Type B pancreatic cell (in vitro differentiated cells): Measurements from ENCODE around the gene NAA15. TPM values are rescaled to one million over a fixed set of nuclear protein-coding genes. Genes with fewer than 3 reads are reported as not detected.
A peak's percentile ranks its signal among the peaks of the same experiment; 100 is the strongest.
"Not testable (repeated sequence)": the region's sequence is repeated elsewhere in the genome, so short reads cannot be mapped to it uniquely, and the experiment has no call there.

ENCODE experiments used
- DNase-seq: peaks from one replicate; pipeline ENCODE4 v3.0.0; 2021; ENCODE audit warnings: mixed read lengths; ENCODE audit not compliant: unreplicated experiment; ENCODE audit errors: extremely low spot score
- H3K27ac Mint-ChIP-seq: 2 replicates; pipeline ENCODE4 v1.8.0; 2021; ENCODE audit warnings: mild to moderate bottlenecking, mixed read lengths
- H3K27me3 Mint-ChIP-seq: 2 replicates; pipeline ENCODE4 v1.8.0; 2021; ENCODE audit warnings: mixed read lengths
- H3K36me3 Mint-ChIP-seq: 2 replicates; pipeline ENCODE4 v1.8.0; 2021; ENCODE audit warnings: mixed read lengths
- H3K4me1 Mint-ChIP-seq: one replicate; pipeline ENCODE4 v1.8.0; 2021; ENCODE audit warnings: mixed read lengths; ENCODE audit not compliant: unreplicated experiment
- H3K4me3 Mint-ChIP-seq: 2 replicates; pipeline ENCODE4 v1.8.0; 2021; ENCODE audit warnings: mild to moderate bottlenecking, mixed read lengths
- H3K9me3 Mint-ChIP-seq: 2 replicates; pipeline ENCODE4 v1.8.0; 2021; ENCODE audit warnings: mixed read lengths
- total RNA-seq: library from RNA; stranded (reverse); gene quantifications from 2 replicates; pipeline ENCODE4 v1.2.1, GENCODE V29; 2021; ENCODE audit warnings: low replicate concordance
- TF ChIP-seq, protein P1 (sequence below): fragments of 200-600 bp; sonication (generic); conservative IDR thresholded peaks from 2 replicates; pipeline ENCODE4 v1.5.0; 2021; ENCODE audit warnings: antibody characterized with exemption, mild to moderate bottlenecking

Gene NAA15
- total RNA-seq, 1 donor from 2014 or later: 61.2 TPM

DNA sequence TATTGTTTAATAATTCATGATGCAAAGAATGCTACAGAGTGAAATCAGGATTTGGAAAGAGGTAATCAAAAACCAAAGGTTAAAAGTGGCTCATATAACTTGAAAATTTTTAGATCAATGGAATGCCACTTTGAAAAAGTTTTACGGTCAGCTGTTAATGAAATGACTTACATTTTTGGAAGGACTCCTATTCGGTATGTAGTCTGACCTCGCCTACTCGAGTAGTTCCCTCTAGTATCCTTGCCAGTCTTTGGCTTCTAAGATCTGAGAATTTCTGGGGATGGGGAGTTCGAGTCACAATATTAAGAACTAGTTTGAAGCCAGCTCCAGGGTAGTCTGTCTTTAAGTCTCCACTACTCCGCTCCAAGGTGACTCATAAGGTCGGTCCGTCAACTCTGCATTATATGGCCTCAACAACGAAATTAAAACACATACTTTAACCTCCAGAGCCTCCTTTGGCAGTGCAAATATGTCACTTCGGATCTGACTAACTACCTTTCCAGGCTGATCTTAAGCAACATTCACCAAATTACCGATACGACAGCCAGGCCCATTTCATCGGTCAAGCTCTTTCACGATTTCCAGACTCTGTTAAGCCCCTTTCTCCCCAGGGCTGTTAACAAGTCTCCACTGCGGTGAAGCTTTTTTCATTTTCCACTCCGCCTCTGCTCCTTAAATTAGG is 733 bp upstream of the NAA15 start:
- Mint-ChIP-seq H3K4me1 (peaks cover 21% of the 10 kb centered on the region), H3K9me3 (no peaks in the 10 kb centered on the region), H3K27me3 (no peaks in the 10 kb centered on the region), H3K27ac (peak overlapping the region; percentile 100), H3K36me3 (peaks cover 14% of the 10 kb centered on the region), H3K4me3 (peak overlapping the region; percentile 100)
- no peak for DNase-seq
- TF ChIP-seq, protein P1, sequence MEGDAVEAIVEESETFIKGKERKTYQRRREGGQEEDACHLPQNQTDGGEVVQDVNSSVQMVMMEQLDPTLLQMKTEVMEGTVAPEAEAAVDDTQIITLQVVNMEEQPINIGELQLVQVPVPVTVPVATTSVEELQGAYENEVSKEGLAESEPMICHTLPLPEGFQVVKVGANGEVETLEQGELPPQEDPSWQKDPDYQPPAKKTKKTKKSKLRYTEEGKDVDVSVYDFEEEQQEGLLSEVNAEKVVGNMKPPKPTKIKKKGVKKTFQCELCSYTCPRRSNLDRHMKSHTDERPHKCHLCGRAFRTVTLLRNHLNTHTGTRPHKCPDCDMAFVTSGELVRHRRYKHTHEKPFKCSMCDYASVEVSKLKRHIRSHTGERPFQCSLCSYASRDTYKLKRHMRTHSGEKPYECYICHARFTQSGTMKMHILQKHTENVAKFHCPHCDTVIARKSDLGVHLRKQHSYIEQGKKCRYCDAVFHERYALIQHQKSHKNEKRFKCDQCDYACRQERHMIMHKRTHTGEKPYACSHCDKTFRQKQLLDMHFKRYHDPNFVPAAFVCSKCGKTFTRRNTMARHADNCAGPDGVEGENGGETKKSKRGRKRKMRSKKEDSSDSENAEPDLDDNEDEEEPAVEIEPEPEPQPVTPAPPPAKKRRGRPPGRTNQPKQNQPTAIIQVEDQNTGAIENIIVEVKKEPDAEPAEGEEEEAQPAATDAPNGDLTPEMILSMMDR: no peak

DNA sequence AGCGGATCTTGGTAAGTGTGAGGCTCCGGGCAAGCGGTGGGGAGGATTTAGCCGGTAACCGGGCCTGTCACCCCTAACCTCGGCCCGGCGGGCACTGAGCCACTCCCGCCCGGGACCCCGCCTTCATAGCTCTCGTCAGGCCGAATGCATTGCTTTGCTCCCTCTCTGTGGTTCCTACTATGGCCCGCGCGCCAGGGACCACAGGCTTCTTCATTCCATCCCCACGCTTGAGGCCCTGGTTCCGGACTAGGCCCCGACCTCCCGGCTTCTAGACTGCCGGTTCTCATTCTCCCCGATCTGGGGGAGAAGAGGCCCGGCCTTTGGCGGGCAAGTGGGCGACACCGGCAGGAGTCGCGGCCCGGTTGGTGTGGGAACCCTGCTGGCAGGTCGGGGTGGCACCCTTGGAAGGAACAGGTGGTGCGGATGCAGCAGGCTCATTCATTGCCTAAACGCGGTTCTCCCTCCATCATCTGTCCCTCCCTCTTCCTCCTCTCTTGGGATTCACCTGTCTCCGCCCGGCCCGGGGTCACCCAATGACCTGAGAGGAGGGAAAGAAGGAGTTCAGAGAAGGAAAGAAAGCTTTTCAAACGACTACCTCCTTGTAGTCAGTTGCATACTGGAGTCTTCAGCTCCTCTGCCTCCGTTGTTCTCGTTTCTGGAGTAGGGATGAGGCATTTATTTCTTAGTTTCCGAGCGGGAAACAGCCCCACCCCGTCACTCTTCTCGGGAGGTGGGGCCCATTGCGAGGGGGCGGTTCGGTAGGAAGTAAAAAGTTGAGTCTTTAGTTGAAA is 711 bp downstream of the NAA15 start, which contains the start of gene NDUFC1:
Gene NDUFC1, minus strand, starts transcription at position 657 of the 791 bp plus-strand sequence. CDS start 6,679 bp downstream, outside the sequence.
- H3K27me3 Mint-ChIP-seq: no peaks in the 10 kb centered on the region
- peak within 1 kb of the TSS; percentile 100 for H3K4me3 Mint-ChIP-seq
- peaks cover 19% of the 10 kb centered on the region for H3K36me3 Mint-ChIP-seq
- no peaks in the 10 kb centered on the region for H3K9me3 Mint-ChIP-seq
- H3K27ac Mint-ChIP-seq: peak within 1 kb of the TSS; percentile 100
- H3K4me1 Mint-ChIP-seq: peaks cover 16% of the 10 kb centered on the region
- TF ChIP-seq, protein P1: peak; percentile 64
- peak; percentile 72 for DNase-seq

DNA sequence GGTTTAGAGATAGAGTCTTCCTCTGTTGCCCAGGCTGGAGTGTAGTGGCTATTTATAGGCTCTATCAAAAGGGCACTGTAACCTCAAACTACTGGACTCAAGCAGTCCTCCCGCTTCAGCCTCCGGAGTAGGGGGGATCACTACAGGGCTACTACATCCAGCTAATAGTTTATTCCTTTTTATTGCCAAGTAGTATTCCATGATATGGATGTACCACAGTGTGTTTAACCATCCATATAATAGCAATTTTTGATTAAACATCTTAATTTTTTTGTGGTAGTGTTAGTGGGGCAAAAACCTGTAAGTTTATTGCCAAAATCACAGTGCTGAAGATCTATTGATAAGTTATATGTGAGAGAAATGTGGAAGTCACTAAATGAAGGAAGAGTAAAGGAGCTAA is 3.6 kb downstream of the NAA15 start:
- DNase-seq: no peak
- TF ChIP-seq, protein P1: no peak
- H3K27ac Mint-ChIP-seq: peak overlapping the region; percentile 34
- H3K4me3 Mint-ChIP-seq: no peak overlapping the region
- H3K9me3 Mint-ChIP-seq: no peaks in the 10 kb centered on the region
- peaks cover 22% of the 10 kb centered on the region for H3K36me3 Mint-ChIP-seq
- H3K4me1 Mint-ChIP-seq: peaks cover 12% of the 10 kb centered on the region
- no peaks in the 10 kb centered on the region for H3K27me3 Mint-ChIP-seq

DNA sequence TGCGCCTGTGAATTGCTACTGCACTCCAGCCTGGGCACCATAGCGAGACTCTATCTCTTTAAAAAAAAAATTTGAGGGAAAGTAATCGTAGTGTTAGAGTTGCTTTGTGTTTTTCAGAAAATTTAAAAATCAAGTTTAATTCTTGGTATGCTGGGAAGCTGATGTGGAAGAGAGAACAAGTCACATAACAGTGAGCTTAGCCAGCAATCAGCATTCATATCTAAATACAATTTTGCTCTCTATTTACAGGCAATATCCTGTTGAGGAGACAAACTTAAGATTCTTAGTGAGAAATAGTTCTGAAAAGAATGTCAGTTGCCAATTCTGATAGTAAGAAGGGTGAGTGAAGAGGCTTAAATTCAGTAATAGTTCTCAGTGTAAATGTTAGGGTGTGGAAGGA is 10.6 kb downstream of the NAA15 start:
- no peak for DNase-seq
- peaks cover 7% of the 10 kb centered on the region for H3K4me1 Mint-ChIP-seq

DNA sequence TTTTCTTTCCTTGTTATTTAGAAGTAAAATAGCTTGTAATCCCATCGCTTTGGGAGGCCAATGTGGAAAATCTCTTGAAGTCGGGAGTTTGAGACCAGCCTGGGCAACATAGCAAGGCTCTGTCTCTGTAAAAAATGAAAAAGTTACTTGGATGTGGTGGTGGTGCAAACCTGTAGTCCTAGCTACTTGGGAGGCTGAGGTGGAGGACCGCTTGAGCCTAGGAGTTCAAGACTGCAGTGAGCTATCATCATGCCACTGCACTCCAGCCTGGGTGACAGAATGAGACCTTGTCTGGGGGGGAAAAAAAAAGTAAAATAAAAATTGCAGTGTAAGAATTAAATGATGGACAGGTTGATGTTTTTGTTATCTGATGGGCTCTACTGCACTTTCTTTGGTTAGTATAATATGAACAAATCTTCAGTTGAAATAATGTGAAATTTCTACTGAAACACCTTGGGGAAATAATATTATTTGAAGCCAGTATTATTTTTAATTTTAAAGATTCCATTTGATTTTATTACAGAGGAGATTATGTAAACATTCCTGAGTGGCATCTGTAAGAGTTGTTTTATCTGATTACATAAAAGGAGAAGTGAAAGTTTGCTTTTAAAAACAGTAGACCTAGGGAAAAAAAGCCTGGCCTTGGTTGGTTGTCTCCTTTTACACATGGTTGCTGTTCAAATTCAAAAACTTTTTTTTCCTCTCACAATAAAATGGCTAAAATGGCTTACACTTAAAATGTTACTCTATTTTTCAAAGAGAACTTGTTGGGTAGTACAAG is 11.4 kb downstream of the NAA15 start:
- Mint-ChIP-seq H3K4me3 (no peak overlapping the region), H3K9me3 (peaks cover 5% of the 10 kb centered on the region), H3K36me3 (peaks cover 21% of the 10 kb centered on the region), H3K27ac (no peak overlapping the region), H3K27me3 (no peaks in the 10 kb centered on the region), H3K4me1 (peaks cover 7% of the 10 kb centered on the region)
- DNase-seq: no peak
- TF ChIP-seq, protein P1: no peak

More for the DNA sequence above, 10.6 kb downstream of the NAA15 start:
- no peak overlapping the region for H3K4me3 Mint-ChIP-seq
- H3K27ac Mint-ChIP-seq: peak overlapping the region; percentile 34
- H3K9me3 Mint-ChIP-seq: peaks cover 2% of the 10 kb centered on the region
- H3K27me3 Mint-ChIP-seq: no peaks in the 10 kb centered on the region
- TF ChIP-seq, protein P1: no peak
- peaks cover 19% of the 10 kb centered on the region for H3K36me3 Mint-ChIP-seq

DNA sequence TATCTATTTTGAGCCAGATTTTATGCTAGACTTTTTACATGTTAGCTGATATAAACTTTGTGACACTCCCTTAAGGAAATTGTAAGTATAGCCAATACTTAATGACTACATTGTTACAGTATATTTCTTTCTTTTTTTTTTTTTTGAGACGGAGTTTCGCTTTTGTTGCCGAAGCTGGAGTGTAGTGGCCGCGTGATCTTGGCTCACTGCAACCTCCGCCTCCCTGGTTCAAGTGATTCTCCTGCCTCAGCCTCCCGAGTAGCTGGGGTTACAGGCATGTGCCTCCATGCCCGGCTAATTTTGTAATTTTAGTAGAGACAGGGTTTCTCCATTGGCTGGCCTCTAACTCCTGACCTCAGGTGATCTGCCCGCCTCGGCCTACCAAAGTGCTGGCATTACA is 12.1 kb downstream of the NAA15 start:
- not testable (repeated sequence) for H3K27me3 Mint-ChIP-seq, DNase-seq, H3K4me1 Mint-ChIP-seq, H3K27ac Mint-ChIP-seq, H3K9me3 Mint-ChIP-seq, H3K4me3 Mint-ChIP-seq
- H3K36me3 Mint-ChIP-seq: peaks cover 24% of the 10 kb centered on the region
